NCI-H1048 (cell line): ENCODE data around the gene DDX53.

Experiments used
- DNase-seq: peaks from one replicate; lab custom pipeline; 2025; lab: John Stamatoyannopoulos, UW

Gene DDX53

DNA sequence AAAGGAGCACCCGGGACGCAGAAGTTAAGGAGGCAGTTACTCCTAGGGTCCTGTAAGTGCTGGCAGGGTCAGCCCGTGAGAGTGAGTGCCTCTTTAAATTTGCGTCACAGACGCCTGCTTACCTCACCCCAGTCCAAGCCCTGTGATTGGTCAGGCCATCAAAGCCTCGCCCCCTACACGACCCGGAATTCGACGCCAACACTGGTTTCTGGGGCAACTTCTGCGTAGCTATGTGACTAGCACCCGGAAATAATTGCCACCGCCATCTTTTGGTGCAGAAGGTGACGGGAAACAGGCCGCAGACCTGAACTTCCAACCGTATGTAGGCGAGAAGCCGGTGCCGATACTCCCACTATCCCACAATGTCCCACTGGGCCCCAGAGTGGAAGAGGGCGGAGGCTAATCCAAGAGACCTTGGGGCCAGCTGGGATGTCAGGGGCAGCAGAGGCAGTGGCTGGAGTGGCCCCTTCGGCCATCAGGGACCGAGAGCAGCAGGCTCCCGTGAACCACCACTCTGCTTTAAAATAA is at the start of gene DDX53:
Gene DDX53 (plus strand): TSS at position 265 of the 528 bp plus-strand sequence. CDS start 98 bp downstream, at position 363.
- no peak for DNase-seq

- DNase-seq: no peak
Observed at GRCh38 chrX:22950269-22951266, 49.2 kb upstream of the DDX53 start.

DNA sequence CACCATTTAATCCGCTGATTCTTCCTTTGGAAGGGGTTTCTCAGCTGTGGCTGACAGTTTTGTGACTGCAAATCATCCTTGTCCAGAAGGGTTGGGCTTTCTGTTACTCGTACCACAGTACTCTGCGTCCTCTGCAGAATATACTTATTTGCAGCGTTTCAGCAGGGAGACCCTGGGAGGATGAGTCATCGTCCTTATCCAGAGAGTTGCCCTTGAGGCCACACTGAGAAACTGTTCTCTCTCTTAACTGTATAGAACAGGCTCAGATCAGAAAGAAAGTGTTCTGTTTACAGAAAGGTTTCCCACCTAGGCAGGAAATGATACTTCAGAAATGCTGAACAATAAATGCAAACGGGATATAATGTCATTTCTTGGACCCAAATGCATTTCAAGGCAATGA is 47.8 kb upstream of the DDX53 start:
- DNase-seq: no peak

DNA sequence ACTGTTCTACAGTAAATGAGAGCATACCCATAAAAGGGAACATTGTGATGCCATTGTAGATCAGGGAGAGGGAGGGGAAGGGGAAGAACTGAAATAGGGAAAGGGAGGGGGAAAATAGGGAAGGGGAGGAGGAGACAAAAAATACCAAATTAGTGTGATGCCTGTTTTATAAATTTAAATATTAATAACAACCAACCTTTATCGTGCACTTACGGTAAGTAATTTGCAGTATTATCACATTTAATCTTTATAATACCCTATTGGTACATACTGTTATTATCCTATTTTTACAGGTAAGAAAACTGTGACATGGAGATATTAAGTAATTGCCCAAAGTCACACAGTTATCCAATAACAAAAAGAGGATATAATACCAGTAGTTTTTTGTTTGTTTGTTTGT is 41.5 kb upstream of the DDX53 start:
- DNase-seq: no peak

DNA sequence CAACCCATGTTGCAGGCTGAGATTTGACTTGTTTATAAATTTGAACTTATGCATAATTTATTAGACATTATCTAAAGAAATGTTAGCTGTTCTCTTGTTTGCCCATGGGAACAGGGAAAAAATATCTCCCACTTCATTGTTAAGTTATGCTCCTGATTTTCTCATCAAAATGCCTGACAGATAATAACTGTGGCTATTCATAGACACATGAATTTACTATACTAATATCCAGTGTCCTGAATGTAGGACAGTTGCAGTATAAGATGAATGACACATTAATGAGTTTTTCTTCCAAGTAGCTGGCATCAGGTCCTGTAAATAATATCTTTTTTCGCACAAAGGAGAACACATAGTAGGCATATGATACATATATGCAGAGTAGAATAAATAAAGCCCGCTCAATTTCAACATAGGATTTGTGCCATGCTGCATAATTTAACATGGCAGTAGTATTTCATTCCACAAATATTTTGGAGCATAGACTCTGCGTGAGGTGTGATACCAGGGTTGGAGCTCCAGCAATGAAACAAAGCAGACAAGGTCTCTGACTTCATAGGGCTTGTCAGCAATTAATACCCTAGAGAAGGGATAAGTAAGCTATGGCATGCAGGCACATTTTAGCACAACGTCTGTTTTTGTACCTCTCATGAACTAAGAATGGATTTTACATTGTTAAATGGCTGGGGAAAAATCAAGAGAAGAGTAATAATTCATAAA is 40.4 kb upstream of the DDX53 start:
- no peak for DNase-seq

DNA sequence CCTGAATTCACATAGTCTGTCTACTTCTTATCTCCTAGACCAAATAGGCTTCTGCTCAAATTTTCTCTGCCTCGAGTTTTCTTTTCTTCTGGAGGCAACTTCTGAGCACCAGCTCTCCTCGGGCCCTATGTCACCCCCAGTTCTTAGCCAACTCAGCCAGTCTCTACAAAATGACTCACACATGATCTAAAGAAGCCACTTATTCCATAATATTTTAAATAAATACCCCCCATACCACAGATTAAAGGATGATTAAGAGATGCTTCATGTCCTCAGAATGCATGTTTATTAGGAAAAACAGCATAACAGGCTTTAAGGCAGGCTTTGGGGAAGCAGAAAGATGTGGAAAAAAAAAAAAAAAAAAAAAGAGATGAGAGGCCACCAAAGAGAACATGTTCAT is 36.6 kb upstream of the DDX53 start:
- no peak for DNase-seq

DNA sequence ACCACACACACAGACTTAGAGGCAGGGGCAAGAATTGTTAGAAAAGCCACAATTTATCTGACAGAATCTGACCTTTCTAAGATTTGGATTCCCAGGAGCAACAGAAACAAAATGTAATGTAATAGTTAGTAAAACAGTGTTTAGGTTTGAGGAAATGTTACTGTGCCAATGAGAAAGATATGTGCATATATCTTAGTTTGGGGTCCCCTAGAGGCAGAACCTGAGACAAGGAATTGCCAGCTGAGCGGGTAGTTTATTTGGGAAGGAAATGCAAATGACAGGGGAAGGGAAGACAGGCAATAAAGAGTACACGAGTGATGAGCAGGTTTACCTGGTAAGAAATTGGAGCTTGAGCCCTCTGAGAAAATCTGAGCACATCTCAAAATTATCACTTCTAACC is 31.3 kb upstream of the DDX53 start:
- DNase-seq: no peak

DNA sequence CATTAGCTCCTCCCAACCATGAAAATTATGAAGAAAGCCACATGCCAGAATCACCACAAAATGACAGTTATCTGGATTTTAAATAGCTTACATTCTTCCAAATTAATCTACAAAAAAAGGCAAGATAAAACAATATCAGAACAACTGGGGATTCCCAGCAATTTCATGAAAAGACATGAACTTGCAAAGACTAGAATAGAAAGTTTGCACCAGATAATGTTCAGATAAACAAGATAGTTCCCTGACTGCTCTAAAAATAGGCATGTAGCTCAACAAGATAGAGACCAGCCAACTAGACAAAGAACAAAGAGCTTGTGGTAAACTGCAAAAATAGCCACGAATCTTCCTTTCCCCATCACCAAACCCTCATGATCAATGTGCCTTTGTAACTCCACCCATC is 30.3 kb upstream of the DDX53 start:
- no peak for DNase-seq

DNA sequence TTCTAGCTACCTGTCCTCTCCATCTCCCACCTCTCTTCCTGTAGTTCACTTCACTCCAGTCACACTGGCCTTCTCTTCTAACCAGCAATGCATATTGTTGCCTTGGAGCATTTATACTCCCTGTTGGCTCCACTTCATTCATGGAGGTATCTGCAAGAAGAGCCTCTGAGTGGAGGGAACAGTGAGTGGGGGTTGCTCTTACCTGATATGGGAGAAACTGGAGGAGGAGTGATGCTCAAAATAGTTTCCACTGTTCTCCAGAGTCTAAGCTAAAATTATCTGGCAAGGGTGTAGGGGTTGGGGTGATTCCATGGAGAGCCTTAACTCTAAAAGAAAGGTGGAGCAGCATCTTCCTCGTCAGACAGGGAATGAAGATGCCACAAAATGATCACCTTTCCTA is 28.9 kb upstream of the DDX53 start:
- DNase-seq: no peak

- DNase-seq: no peak
Observed at GRCh38 chrX:22974616-22975015, 25.1 kb upstream of the DDX53 start.

DNA sequence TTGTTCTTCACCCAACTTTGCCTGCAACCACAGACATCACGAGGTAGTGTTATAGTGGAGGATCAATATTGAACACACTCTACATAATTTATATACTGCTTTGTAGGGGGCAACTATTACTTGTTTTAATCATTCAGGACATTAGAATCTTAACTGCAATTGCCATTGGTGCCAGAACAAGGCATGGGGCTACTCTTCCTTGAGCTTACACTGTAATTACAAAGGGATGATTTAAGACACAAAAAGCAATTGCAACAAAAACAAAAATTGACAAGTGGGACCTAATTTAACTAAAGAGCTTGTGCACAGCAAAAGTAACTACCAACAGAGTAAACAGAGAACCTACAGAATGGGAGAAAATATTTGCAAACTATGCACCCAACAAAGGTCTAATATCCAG is 24.0 kb upstream of the DDX53 start:
- no peak for DNase-seq

DNA sequence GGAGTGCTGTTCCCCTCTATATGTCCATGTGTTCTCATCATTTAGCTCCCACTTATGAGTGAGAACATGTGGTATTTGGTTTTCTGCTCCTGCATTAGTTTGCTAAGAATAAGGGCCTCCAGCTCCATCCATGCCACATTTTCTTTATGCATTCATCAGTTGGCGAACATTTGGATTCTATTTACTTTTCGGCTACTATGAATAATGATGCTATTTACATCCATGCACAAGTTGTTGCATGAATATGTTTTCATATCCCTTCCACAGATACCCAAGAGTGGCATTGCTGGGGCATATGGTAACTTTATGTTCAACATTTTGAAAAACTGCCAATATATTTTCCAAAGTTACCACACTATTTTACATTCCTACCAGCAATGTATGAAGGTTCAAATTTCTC is 13.8 kb upstream of the DDX53 start:
- DNase-seq: no peak

DNA sequence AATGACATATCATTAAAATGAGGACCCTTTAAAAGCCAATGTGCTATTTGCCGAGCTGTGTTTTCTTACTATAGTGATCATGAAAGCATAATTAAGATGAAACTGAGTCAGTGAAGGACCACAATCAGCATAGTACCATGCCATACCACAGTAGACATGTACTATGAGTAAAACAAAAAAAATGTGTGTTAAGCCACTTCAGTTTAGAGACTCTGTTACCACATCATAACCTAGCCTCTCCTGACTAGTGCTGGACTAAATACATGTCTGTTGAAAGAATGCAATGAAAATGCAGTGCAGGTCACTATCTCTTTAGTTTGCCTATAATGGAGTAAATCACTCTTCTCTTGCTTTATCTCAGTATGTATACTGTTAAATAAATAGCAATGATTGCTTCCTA is 12.3 kb upstream of the DDX53 start:
- DNase-seq: no peak

GRCh38 chrX:23003116-23003515 is 3.4 kb downstream of the DDX53 start:
- no peak for DNase-seq

GRCh38 chrX:23008431-23009099 is 8.8 kb downstream of the DDX53 start:
- no peak for DNase-seq

GRCh38 chrX:23012162-23012561 is 12.4 kb downstream of the DDX53 start:
- DNase-seq: no peak

GRCh38 chrX:23012636-23013035 is 12.9 kb downstream of the DDX53 start:
- no peak for DNase-seq

DNA sequence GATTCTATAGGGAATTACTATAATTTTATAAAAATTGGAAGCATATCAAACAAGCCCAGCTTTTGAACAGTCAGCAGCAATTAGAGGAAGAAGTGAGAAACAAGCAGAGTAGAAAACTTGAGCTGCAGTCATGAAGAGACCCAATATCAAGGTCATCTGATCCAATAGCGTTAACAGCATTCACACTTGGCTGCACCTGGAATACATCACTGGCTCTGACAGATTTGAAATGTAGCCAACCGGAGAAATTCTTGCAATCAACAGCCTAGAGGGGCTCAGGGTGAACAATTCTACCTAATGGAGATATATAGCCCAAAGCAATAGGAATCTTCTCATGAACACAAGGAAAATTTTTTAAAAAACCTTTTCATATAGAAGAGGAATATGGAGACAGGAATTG is 13.6 kb downstream of the DDX53 start:
- DNase-seq: no peak

DNA sequence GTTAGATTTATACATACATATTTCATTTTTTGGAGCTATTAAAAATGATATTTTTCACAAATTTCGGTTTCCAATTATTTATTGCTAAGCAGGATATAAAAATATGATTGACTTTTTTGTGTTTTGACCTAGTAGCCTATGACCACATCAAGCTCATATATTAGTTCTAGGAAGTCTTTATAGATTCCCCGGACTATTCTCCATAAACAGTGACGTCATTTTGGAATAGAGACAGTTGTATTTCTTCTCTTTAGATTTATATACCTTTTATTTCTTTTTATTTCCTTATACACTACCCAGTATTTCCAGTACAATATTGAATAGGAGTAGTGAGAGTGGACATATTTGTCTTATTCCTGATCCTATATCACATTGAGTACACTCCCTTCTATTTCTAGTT is 31.8 kb downstream of the DDX53 start:
- DNase-seq: no peak

- no peak for DNase-seq
Observed at GRCh38 chrX:23035493-23035892, 35.7 kb downstream of the DDX53 start.

- no peak for DNase-seq
Observed at GRCh38 chrX:23046443-23046842, 46.7 kb downstream of the DDX53 start.

- no peak for DNase-seq
Observed at GRCh38 chrX:23048806-23049573, 49.2 kb downstream of the DDX53 start.
